Esophagus (tissue), 2 donors: ENCODE data around the gene STAG1. TPM values are rescaled to one million over a fixed set of nuclear protein-coding genes. Genes with fewer than 3 reads are reported as not detected.

Experiments
- H3K27ac ChIP-seq, 2 donors: one replicate each; pipeline ENCODE4 v1.5.1; 2013; ENCODE audit warnings: low read depth in 2 of 2, mild to moderate bottlenecking in 2 of 2, inconsistent platforms in 1 of 2, low read length in 1 of 2, moderate library complexity in 1 of 2
- H3K27me3 ChIP-seq, 2 donors: one replicate each; pipeline ENCODE4 v1.6.1; 2013; ENCODE audit warnings: low read length in 2 of 2, control low read depth in 1 of 2, mild to moderate bottlenecking in 1 of 2; ENCODE audit not compliant: insufficient read depth in 2 of 2, control insufficient read depth in 1 of 2
- H3K36me3 ChIP-seq, 2 donors: one replicate each; pipeline ENCODE4 v1.6.1; 2013; ENCODE audit warnings: low read length in 1 of 2; ENCODE audit not compliant: control insufficient read depth in 2 of 2, insufficient read depth in 2 of 2
- H3K4me1 ChIP-seq, 2 donors: one replicate each; pipeline ENCODE4 v1.6.1; 2013; ENCODE audit warnings: low read length in 1 of 2; ENCODE audit not compliant: control insufficient read depth in 2 of 2, insufficient read depth in 2 of 2
- H3K4me3 ChIP-seq, 2 donors: one replicate each; pipeline ENCODE4 v1.5.1; 2013; ENCODE audit warnings: low read length in 2 of 2, mild to moderate bottlenecking in 2 of 2, low read depth in 1 of 2, moderate library complexity in 1 of 2
- H3K9me3 ChIP-seq, 2 donors: one replicate each; pipeline ENCODE4 v1.6.1; 2013; ENCODE audit warnings: mild to moderate bottlenecking in 2 of 2, low read depth in 1 of 2, low read length in 1 of 2, moderate library complexity in 1 of 2; ENCODE audit not compliant: control insufficient read depth in 2 of 2, insufficient read depth in 1 of 2
- WGBS, 2 donors: extraction: QIAGEN DNeasy Blood & Tissue Kit; methylation state at CpG; one replicate each; pipeline ENCODE4 v1.1.7; 2013; 5-methylcytosine and 5-hydroxymethylcytosine counted together
- polyA plus RNA-seq, 2 donors: library from polyadenylated mRNA; stranded (reverse); fragments of 200-250 nt; gene quantifications; one replicate each; pipeline ENCODE4 v1.2.3, GENCODE V29; 2013
- donor health status: healthy with polysubstance abuse.
- donor health status: Bipolar disorder and iron deficiency.

STAG1 gene
- polyA plus RNA-seq, 2 donors, result 7.1 to 8.3 TPM

GRCh38 chr3:136334209-136334608 lies 418.0 kb downstream of the STAG1 start:
- no peaks in the 10 kb centered on the region for H3K27me3 ChIP-seq
- no peak overlapping the region for H3K27ac ChIP-seq
- no peaks in the 10 kb centered on the region for H3K9me3 ChIP-seq
- no peaks in the 10 kb centered on the region for H3K4me1 ChIP-seq
- peaks cover 0 to 22% of the 10 kb centered on the region in 2 donors for H3K36me3 ChIP-seq
- H3K4me3 ChIP-seq, result no peak overlapping the region

DNA sequence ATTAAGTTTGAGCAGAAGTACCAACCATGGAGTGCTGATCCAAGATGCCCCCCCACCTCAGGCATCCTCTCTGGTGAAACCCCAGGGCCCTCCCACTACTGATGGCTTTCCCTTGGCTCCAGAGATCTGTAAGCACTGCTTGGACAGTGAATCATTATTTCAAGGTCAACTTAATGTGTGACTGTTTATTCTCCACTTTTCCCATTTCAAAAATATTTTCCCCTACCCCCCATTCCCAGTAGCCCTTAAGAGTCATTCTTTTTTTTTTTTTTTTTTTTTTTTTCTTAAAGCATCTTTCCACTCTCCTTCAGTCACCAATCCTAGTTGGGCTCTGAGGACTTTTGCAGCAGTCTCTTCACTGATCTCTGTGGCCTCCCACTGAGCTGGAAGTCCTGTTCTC lies 419.4 kb downstream of the STAG1 start:
- no peak overlapping the region for H3K27ac ChIP-seq
- H3K27me3 ChIP-seq, result no peaks in the 10 kb centered on the region
- no peaks in the 10 kb centered on the region for H3K4me1 ChIP-seq
- no peaks in the 10 kb centered on the region for H3K9me3 ChIP-seq
- no peak overlapping the region for H3K4me3 ChIP-seq
- H3K36me3 ChIP-seq, result peaks cover 5 to 30% of the 10 kb centered on the region in 2 donors

DNA sequence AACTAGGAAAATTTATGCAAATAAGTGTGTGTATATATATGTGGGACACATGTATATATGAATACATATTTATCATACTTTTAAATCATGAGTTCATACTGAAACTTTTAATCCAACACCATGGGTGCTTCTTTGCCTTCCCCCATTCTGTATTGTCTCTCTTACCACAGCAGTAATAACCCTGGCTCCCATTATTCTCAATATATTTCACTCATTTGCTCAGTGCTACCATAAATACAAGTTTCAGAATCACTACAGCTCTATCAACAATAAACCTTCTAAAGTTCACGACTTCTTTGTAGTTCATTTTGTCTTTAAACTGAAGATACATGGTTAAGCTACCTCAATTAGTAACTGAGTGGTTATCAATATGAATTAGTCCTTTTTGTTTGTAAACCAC lies 419.9 kb downstream of the STAG1 start:
- Histone ChIP-seq H3K4me3 (no peak overlapping the region), H3K9me3 (no peaks in the 10 kb centered on the region), H3K4me1 (no peaks in the 10 kb centered on the region), H3K36me3 (peaks cover 8 to 34% of the 10 kb centered on the region in 2 donors), H3K27ac (no peak overlapping the region), H3K27me3 (no peaks in the 10 kb centered on the region)
- WGBS, 2 donors, result 82 to 86% methylated on average over 1 of the region's 1 CpG

DNA sequence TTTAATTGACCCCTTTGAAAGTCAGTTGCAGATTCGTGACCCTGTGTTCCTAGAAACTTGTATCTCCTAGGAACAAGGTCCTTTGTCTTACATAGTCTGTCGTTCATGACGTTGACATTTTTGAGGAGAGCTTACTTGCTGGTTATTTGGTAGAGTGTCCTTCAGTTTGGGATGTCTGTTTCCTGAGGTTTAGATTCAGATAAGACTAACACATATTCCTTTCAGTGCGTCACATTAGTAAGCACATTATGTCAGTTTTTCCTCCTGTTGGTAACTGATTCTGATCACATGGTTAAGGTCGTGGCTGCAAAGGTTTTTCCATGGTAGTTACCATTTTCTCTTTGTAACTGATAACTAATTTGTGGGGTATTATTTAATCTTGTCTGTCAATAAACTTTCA lies 421.3 kb downstream of the STAG1 start:
- 82 to 85% methylated on average over 5 of the region's 5 CpGs for WGBS, 2 donors
- no peaks in the 10 kb centered on the region for H3K27me3 ChIP-seq
- peaks cover 16 to 39% of the 10 kb centered on the region in 2 donors for H3K36me3 ChIP-seq
- no peaks in the 10 kb centered on the region for H3K4me1 ChIP-seq
- H3K27ac ChIP-seq, result no peak overlapping the region
- H3K9me3 ChIP-seq, result no peaks in the 10 kb centered on the region
- H3K4me3 ChIP-seq, result no peak overlapping the region

DNA sequence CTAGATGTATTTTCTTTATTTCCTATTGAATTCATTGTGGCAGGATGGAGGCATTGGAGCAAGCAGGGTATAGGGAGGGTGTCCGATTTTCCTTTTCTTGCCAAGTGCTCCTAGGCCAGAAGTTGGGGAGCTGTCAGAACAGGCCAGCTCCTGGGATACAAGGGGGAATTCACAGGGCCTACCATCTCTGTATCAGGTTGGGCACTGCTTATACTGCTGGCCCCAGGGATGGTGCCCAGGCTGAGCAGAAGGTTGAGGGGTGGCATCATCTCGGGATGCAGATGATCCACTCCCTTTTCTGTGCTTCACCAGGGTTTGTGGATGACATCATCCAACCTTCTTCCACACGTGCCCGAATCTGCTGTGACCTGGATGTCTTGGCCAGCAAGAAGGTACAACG lies 422.6 kb downstream of the STAG1 start:
- WGBS, 2 donors, result 61 to 66% methylated on average over 5 of the region's 5 CpGs
- Histone ChIP-seq H3K36me3 (peaks cover 16 to 29% of the 10 kb centered on the region in 2 donors), H3K27ac (no peak overlapping the region), H3K9me3 (no peaks in the 10 kb centered on the region), H3K27me3 (no peaks in the 10 kb centered on the region), H3K4me3 (no peak overlapping the region), H3K4me1 (no peaks in the 10 kb centered on the region)

- no peak overlapping the region for H3K27ac ChIP-seq
- no peaks in the 10 kb centered on the region for H3K27me3 ChIP-seq
- WGBS, 2 donors, result 95 to 99% methylated on average over 5 of the region's 5 CpGs
- no peak overlapping the region for H3K4me3 ChIP-seq
- peaks cover 16 to 20% of the 10 kb centered on the region in 2 donors for H3K36me3 ChIP-seq
- peaks cover 0 to 3% of the 10 kb centered on the region in 2 donors for H3K9me3 ChIP-seq
- H3K4me1 ChIP-seq, result no peaks in the 10 kb centered on the region
These were observed 424.5 kb downstream of the STAG1 start for GRCh38 chr3:136327671-136328070.

- no peak overlapping the region for H3K27ac ChIP-seq
- H3K36me3 ChIP-seq, result peaks cover 16 to 20% of the 10 kb centered on the region in 2 donors
- H3K4me3 ChIP-seq, result no peak overlapping the region
- peaks cover 0 to 5% of the 10 kb centered on the region in 2 donors for H3K9me3 ChIP-seq
- H3K27me3 ChIP-seq, result no peaks in the 10 kb centered on the region
- WGBS, 2 donors, result 98% methylated on average over 5 of the region's 5 CpGs
- no peaks in the 10 kb centered on the region for H3K4me1 ChIP-seq
These were observed 425.9 kb downstream of the STAG1 start for GRCh38 chr3:136326316-136326715.

DNA sequence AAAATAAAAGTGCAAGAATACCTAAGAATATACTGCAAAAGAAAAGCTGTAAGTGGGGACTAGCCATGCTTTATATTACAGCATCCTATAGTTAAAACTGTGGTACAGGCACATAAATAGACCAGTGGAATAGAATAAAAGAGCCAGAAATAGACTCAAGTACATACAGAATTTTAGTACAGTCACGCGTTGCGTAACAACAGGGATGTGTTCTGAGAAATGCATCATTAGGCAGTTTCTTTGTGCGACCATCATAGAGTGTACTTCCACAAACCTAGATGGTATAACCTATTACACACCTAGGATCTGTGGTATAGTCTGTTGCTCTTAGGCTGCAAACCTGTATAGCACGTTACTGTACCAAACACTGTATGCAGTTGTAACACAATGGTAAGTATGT lies 440.2 kb downstream of the STAG1 start:
- no peak overlapping the region for H3K4me3 ChIP-seq
- 97% methylated on average over 5 of the region's 5 CpGs for WGBS, 2 donors
- H3K4me1 ChIP-seq, result no peaks in the 10 kb centered on the region
- no peak overlapping the region for H3K27ac ChIP-seq
- H3K9me3 ChIP-seq, result no peaks in the 10 kb centered on the region
- H3K36me3 ChIP-seq, result no peaks in the 10 kb centered on the region
- no peaks in the 10 kb centered on the region for H3K27me3 ChIP-seq

GRCh38 chr3:136311261-136311660 lies 440.9 kb downstream of the STAG1 start:
- Histone ChIP-seq H3K4me3 (no peak overlapping the region), H3K27me3 (no peaks in the 10 kb centered on the region), H3K9me3 (no peaks in the 10 kb centered on the region), H3K4me1 (no peaks in the 10 kb centered on the region), H3K27ac (no peak overlapping the region), H3K36me3 (no peaks in the 10 kb centered on the region)
- WGBS, 2 donors, result 96 to 98% methylated on average over 2 of the region's 2 CpGs

DNA sequence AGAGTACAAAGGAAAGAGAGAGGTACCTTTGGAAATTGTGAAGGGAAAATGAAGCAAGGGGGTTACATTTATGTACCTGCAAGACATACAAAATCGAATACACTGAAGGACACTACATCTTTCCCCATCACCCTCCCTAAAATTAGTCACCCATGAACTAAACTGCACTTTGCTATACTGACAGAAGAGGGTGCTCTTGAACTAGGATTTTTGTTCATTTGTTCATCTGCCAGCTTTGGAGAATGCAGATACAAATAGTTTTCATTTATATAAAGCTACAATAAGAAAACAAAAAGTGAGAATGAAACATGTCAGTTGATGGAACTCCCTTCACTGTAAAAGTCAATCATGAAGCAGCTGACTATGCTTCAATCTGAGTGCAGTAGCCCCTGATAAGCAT lies 446.3 kb downstream of the STAG1 start:
- no peak overlapping the region for H3K27ac ChIP-seq
- H3K4me3 ChIP-seq, result no peak overlapping the region
- no peaks in the 10 kb centered on the region for H3K9me3 ChIP-seq
- 55% methylated on average over 1 of the region's 1 CpG; no CpG with 5 or more reads in 1 of the 2 donors for WGBS, 2 donors
- no peaks in the 10 kb centered on the region for H3K4me1 ChIP-seq
- no peaks in the 10 kb centered on the region for H3K27me3 ChIP-seq
- peaks cover 0 to 2% of the 10 kb centered on the region in 2 donors for H3K36me3 ChIP-seq
